OCI-LY7 (cell line): Measurements from ENCODE around the gene CGB5. TPM values are rescaled to one million over a fixed set of nuclear protein-coding genes. Genes with fewer than 3 reads are reported as not detected.
A peak's percentile ranks its signal among the peaks of the same experiment; 100 is the strongest.

Experiments used
- BruUV-seq: library from RNA; stranded (reverse); fragments of 400-500 nt; replicated peaks from 2 replicates; lab custom pipeline; 2021; lab: Mats Ljungman, UMichigan
- CTCF ChIA-PET: fragments of 300-600 bp; sonication (Branson Sonifier 250); formaldehyde crosslinking; loops from one replicate; lab custom pipeline; 2022; ENCODE audit warnings: antibody characterized with exemption; ENCODE audit not compliant: unreplicated experiment; lab: Charles Lee
- POLR2A ChIA-PET: fragments of 300-600 bp; sonication (Branson Sonifier 250); formaldehyde crosslinking; loops from one replicate; lab custom pipeline; 2022; ENCODE audit warnings: antibody characterized with exemption; lab: Charles Lee
- DNase-seq: peaks from one replicate; pipeline ENCODE4 v3.0.0-alpha.2; 2015; ENCODE audit warnings: low spot score
- H2AFZ ChIP-seq: fragments of 200-600 bp; sonication (generic), shearing (Covaris generic); 2 replicates; pipeline ENCODE4 v1.6.1; 2014; ENCODE audit warnings: mild to moderate bottlenecking, antibody characterized with exemption, low read length, moderate library complexity
- H3K27ac ChIP-seq: fragments of 200-600 bp; sonication (generic); 2 replicates; pipeline ENCODE4 v1.5.1; 2014; ENCODE audit warnings: mixed run types, low read depth, mild to moderate bottlenecking, moderate library complexity, low read length, inconsistent platforms; ENCODE audit not compliant: poor library complexity, severe bottlenecking
- H3K36me3 ChIP-seq: fragments of 200-600 bp; sonication (generic); 2 replicates; pipeline ENCODE4 v1.6.1; 2014; ENCODE audit warnings: mild to moderate bottlenecking, antibody characterized with exemption, low read length, moderate library complexity, mixed read lengths; ENCODE audit not compliant: insufficient read depth
- H3K4me1 ChIP-seq: fragments of 200-600 bp; sonication (generic); 2 replicates; pipeline ENCODE4 v1.5.1; 2014; ENCODE audit warnings: mild to moderate bottlenecking, low read length; ENCODE audit not compliant: insufficient read depth, poor library complexity, severe bottlenecking
- H3K4me2 ChIP-seq: fragments of 200-600 bp; sonication (generic); 2 replicates; pipeline ENCODE4 v1.6.1; 2014; ENCODE audit warnings: mild to moderate bottlenecking, low read length
- H3K4me3 ChIP-seq: fragments of 200-600 bp; sonication (generic); 2 replicates; pipeline ENCODE4 v1.5.1; 2014; ENCODE audit warnings: mild to moderate bottlenecking, low read depth, low read length; ENCODE audit not compliant: poor library complexity, severe bottlenecking
- H3K79me2 ChIP-seq: fragments of 200-600 bp; sonication (generic); 2 replicates; pipeline ENCODE4 v1.6.1; 2016; ENCODE audit warnings: low read depth, mild to moderate bottlenecking, low read length, moderate library complexity, mixed read lengths; ENCODE audit not compliant: insufficient read depth
- H3K9me2 ChIP-seq: fragments of 200-600 bp; sonication (generic); 2 replicates; pipeline ENCODE4 v1.6.1; 2016; ENCODE audit warnings: mild to moderate bottlenecking, low read length, mixed read lengths; ENCODE audit not compliant: insufficient read depth
- H3K9me3 ChIP-seq: fragments of 200-600 bp; sonication (generic); 2 replicates; pipeline ENCODE4 v1.6.1; 2014; ENCODE audit warnings: mild to moderate bottlenecking, mixed run types, low read length, mixed read lengths
- H4K20me1 ChIP-seq: fragments of 200-600 bp; sonication (generic); 2 replicates; pipeline ENCODE4 v1.6.1; 2014; ENCODE audit warnings: mild to moderate bottlenecking, antibody characterized with exemption, low read length, moderate library complexity, mixed read lengths; ENCODE audit not compliant: insufficient read depth
- CTCF ChIP-seq: fragments of 200-600 bp; sonication (generic); conservative IDR thresholded peaks from 2 replicates; pipeline ENCODE4 v1.5.1; 2014; ENCODE audit warnings: mild to moderate bottlenecking, antibody characterized with exemption, low read length, moderate library complexity, mixed read lengths
- EZH2phosphoT487 ChIP-seq: fragments of 200-600 bp; sonication (generic); IDR thresholded peaks from 2 replicates; pipeline ENCODE4 v1.6.1; 2018; ENCODE audit warnings: low read depth, borderline replicate concordance, mild to moderate bottlenecking, mixed run types, antibody characterized with exemption, low read length, moderate library complexity, mixed read lengths
- intact Hi-C: fragments of 100-400 bp; cut with micrococcal nuclease; formaldehyde crosslinking; loops from one replicate; pipeline ENCODE4 v1.10.0; 2022; ENCODE audit not compliant: unreplicated experiment
- total RNA-seq, 2 experiments: library from RNA; depleted of rRNA in 1 of 2; stranded (reverse); fragments of >200 nt in 1 of 2; shearing (Covaris generic) in 1 of 2; gene quantifications; 2 replicates each; pipeline ENCODE4 v1.2.3, GENCODE V29; 2014 to 2022

CGB5 gene
- total RNA-seq, 2 experiments from 2014 or later = not detected

- H3K9me2 ChIP-seq = no peaks in the 10 kb centered on the region
- H3K4me3 ChIP-seq = no peak overlapping the region
- TF ChIP-seq EZH2phosphoT487 (no peak), CTCF (no peak)
- peaks cover 39% of the 10 kb centered on the region for H3K4me1 ChIP-seq
- intact Hi-C loops = no loop called here
- H4K20me1 ChIP-seq = no peaks in the 10 kb centered on the region
- H3K9me3 ChIP-seq = no peaks in the 10 kb centered on the region
- H3K27ac ChIP-seq = no peak overlapping the region
- ChIA-PET CTCF (no interaction called here), POLR2A (no interaction called here)
- H2AFZ ChIP-seq = no peak overlapping the region
- no peak overlapping the region for H3K4me2 ChIP-seq
- no peak for DNase-seq
- peaks cover 49% of the 10 kb centered on the region for H3K36me3 ChIP-seq
- BruUV-seq = no TSS peak
- no peaks in the 10 kb centered on the region for H3K79me2 ChIP-seq
Measured at GRCh38 chr19:49016067-49016839, 27.4 kb upstream of the CGB5 start.

- no peaks in the 10 kb centered on the region for H3K9me2 ChIP-seq
- no peak within 1 kb of the TSS for H3K27ac ChIP-seq
- peak within 1 kb of the TSS; percentile 45 for H3K4me3 ChIP-seq
- TF ChIP-seq EZH2phosphoT487 (no peak), CTCF (no peak)
- H4K20me1 ChIP-seq = no peaks in the 10 kb centered on the region
- CTCF ChIA-PET = no interaction called here
- POLR2A ChIA-PET = interaction anchor here (0.6 kb wide), 1 partner anchor 273 kb away, joined by 3 read pairs; no protein-coding TSS in a partner anchor
- intact Hi-C loops = no loop called here
- peak within 1 kb of the TSS; percentile 74 for H3K4me2 ChIP-seq
- no peak for DNase-seq
- H3K36me3 ChIP-seq = peaks cover 40% of the 10 kb centered on the region
- no peak within 1 kb of the TSS for H2AFZ ChIP-seq
- H3K4me1 ChIP-seq = peaks cover 43% of the 10 kb centered on the region
- no peaks in the 10 kb centered on the region for H3K79me2 ChIP-seq
- H3K9me3 ChIP-seq = no peaks in the 10 kb centered on the region
- no TSS peak for BruUV-seq
Measured at GRCh38 chr19:49017041-49017665, 26.5 kb upstream of the CGB5 start, which contains the start of gene LHB. Gene LHB, minus strand, starts transcription at chr19:49017091. Its CDS starts 10 bp downstream, at chr19:49017081.
